DMS53 treated with DMSO at 0.1 percent for 48 hours (cell line): ENCODE measurements around the gene ZDHHC13.

Experiments used
- DNase-seq: peaks from one replicate; lab custom pipeline; 2025; ENCODE audit not compliant: unreplicated experiment; lab: John Stamatoyannopoulos, UW

The ZDHHC13 gene

DNA sequence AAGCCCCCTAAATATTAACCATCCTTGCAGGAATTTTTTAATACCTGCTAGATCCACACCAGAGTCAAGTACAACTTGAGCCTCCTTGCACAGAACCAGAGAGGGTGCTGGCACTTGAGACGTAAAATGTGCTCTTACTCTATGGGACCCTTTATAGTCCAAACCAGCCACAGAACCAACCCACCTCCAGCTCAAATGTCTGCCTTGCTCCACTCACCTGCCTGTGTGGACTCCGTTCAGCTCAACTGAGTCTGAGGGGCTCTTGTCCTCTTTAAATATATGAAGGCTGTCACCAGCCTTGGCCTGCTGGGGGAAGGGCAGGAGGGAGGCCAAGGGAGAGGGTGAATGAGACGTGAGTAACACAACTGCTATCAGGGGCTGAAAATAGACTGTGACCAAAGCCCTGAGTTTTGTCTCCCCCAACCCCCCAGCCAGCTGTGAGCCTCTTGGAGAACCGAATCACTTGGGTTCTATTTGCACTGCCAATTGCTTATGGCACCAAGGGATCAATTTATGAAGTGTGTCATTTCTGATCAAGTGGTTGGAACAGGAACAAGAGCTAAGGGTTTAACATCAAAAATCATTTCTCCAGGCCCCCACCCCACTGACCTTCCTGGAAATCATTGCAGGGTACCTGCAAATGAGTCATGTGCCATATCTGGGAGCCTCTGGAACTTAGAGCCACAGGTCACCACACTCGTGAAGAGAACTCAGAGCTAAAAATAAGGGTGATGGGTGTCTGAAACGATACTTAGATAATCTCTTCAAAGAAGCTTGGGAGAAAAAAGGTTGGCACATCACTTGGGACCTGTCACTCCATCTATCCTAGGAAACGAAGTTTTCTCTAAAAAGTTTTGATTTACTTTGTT lies 85.0 kb downstream of the ZDHHC13 start, which contains the start of gene CSRP3:
CSRP3 (minus strand) TSS at position 247 of the 869 bp plus-strand sequence. CDS start 9,535 bp downstream, outside the sequence.
- DNase-seq: no peak

DNA sequence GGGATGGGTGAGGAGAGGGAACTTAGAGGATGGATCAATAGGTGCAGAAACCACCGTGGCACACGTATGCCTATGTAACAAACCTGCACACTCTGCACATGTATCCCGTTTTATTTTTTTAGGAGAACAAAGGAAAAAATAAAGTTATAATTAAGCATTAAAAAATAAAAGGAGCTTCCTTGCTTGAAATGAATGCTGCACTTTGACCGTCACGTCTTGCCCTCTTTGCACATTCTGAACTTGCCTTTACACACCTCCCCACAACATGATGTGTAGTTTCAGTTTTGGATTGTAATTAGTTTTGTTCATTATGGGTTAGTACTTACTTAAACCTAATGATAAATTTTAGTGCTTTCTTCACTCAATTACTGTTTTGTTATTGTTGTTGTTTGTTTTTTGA lies 87.9 kb downstream of the ZDHHC13 start:
- DNase-seq: no peak

DNA sequence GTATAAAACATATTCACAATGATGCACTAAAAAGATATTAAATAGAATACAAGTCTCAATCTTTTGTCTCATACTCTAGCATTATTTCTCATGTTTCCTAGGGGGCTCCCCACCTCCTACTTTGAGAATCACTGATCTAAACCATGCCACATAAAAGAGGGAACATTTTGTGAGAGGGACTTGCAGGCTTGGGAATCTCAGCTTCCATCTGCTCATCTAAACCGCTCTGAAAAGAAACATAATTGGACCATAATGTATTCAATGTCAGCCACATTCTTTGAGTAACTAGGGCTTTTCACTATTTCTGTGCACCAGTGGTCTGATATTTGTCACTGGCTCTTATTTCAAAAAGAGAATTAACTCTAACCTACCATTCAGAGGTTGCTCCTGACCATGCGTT lies 91.2 kb downstream of the ZDHHC13 start:
- DNase-seq: no peak

DNA sequence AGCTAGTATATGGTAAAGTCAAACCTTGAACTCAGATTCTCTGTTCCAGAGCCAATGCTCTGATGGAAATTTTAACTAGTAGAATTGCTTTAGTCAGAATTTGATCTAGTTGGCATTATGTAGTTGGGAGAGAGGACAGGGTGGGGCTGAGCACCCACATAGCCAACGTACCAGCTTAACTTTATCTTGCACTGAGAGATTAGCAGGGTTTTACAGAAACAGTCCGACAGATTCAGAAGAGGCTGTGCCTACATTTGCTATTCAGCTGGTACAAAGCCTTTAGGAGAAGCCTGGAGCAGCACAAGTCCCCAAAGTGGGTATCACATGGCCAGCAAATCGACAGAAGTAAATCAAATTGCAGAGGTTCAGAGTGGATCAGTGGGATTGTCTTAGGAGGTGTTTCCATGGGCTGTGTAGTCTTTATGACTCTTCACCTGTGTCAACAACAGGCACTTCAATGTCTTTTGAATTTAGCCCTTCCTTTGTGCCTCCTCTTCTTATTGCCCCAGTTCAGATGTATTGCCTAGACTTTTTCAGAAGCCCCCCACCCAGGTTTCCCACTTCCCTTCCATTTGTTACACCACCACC lies 92.1 kb downstream of the ZDHHC13 start:
- no peak for DNase-seq

DNA sequence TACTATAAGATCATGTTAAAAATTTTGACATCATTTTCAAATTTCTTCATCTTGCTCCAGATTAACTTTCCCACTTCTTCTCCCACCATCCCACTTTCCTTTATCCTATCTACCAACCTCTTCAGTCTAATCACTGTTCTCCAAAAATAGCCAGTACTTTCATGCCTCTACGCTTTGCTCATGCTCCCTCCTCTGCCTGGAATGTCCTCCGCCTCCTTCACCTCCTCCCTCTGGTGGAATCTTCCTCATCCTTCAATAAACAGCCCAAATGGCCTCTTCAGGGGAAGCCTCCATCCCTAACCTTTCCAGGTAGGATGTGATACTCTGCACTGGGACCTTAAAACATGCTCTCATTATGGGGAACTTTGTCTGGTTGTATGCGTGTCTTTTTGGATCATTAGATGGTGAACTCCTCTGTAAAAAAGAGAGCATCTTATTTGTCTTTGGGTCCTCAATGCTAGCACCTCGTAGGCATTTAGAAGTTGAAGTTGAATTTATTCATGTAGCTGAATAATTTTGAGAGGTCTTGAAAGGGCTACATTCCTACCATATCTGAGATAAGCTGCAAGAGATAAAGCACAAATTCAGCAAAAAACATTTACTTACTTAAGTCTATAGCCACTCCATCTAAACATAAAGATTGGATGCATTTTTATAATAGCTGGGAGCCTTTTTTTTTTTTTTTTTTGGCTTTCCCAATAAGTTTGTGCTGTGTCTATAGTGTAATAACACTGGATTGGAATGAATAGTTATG lies 92.8 kb downstream of the ZDHHC13 start:
- DNase-seq: no peak

DNA sequence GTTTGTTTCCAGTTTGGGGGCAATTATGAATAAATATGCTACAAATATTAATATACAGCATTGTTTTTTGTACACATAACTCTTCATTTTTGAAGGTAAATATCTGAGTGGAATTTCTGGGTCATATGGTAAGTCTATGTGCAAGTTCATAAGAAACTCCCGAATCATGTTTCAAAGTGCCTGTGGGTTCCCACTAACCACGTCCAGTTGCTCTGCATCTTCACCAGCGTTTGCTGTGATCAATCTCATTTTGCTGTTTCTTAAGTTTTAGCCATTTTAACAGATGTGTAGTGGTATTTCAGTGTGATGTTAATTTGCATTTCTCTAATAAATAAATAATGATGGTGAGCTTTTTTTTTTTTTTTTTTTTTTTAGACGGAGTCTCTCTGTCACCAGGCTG lies 99.1 kb downstream of the ZDHHC13 start:
- no peak for DNase-seq

DNA sequence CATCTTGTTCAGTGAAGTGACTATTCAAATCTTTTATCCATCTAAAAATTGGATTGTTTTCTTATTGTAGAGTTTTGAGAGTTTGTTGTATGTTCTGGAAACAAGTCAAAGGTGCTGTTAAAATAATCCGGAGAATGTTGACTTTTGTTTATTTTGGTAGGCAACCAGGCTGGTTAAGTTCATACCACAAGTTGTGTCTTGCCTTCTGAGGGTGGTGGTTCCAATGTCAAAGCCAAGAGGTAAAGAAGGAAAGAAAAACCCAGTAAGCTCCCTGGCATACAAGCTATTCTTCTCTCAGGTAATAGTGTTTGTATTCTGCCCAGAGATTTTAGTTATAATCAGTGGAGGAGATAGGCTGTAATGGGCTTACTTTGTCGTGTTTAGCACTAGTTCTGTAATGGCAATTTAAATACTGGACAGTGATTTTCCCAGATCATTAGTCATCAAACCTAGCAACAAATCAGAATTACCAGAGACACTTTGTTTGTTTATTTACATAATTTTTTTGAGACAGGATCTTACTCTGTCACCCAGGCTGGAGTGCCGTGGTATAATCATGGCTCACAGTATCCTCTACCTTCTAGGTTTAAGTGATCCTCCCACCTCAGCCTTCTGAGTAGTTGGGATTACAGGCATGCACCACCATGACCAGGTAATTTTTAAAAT lies 99.9 kb downstream of the ZDHHC13 start:
- DNase-seq: no peak

DNA sequence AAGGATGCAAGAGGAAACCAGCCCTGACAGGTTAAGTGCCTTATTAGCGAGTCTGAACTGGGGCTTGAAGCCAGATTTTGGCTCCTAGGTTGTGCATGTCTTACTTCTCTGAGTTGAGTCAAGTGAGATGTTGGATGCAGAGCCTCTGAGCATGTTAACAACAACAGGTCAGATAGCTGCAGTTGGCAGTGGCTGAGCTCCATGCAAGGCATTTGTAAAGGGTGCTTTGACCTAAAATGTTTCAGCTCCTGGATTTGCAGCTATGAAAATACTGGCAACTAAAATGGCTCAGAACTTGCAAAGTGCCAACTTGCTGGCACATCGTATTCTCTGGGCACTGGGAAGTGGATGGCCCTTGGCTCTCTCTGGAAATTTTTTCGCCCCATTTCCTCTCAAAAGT lies 101.2 kb downstream of the ZDHHC13 start:
- DNase-seq: no peak

DNA sequence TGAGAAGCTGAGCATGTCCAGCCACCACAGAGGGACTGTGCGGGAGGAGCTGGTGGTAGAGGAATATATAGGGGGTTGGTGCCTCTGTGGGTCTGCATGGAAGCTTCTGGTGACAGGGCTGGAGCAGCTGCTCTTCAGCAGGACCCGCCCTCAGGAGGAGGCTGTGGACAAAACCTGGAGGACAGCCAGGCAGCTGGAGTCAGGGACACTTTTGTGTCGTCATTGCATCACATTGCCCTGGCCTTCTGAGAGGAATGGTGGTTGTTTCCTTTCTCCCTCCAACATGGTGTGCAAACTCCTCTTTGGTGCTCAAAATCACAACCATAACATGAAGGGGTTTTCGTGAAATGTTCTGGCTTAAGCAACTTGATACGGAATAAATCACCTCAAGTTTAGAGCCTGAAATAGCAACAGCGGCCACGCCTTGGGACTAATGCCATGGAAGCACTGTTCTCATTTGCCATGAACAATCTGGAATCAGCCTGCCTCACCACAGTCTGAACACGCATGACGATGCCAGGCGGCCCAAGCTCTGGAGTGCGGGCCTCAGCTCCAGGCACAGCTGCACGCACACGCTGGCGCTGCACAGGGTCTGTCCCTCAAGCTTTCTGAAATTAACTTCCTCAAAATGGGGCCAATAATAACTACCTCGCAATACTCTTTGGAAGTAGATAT lies 102.0 kb downstream of the ZDHHC13 start:
- no peak for DNase-seq

DNA sequence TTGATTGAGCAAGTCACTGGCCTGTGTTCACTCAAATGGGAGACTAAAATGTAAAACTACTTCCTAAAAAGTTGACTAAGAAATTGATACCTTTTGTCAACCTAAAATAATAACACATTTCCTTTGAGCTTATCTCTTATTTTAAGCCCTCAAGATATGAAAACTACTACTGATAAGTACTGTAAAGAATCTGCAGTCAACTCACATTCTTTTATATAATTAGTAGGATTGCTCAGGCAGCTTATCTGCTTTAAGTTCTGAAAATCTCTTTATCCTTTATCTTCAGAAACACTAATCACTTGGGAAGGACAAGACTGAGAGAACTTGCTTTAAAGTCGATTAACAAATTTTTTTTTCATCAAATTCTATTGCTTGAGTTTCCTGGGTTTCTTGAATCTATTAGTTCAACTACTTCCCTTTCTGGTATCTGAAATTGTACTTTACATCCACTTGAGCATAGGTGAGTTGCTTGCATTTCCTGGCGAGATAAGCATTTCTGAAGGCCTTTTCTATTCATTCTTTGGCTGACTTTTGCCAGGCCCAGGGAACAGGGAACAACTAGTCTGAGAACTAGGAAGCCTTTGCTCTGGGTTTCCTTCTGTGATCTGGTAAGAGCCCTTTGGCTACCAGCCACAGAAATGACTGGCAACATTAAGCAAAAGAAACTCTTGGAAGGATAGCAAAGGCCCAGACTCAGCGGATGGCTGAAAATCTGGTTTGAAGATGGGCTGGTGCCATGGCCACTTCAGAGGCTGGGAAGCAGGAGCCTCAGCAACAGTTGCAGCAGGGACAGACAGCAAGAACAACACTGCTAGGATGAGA lies 104.1 kb downstream of the ZDHHC13 start:
- no peak for DNase-seq

DNA sequence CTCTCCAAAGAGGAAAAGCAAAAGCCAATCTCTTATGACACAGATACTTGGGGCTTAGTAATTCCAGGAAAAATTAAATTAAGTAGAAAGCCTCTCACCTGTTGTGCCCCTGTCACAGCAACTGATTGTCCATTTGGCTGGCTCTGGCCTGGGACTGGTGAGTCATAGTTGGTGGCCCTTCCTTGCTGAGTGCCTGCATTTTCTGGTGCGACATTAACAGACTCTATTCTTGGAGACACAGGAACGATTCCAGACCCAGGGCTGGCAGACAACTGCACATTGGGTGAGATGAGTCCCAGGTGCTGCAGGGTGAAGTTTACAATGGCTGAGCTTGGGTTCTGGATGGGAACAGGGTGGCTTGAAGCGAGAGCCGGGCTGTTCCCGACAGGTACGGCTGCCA lies 108.2 kb downstream of the ZDHHC13 start:
- DNase-seq: no peak

DNA sequence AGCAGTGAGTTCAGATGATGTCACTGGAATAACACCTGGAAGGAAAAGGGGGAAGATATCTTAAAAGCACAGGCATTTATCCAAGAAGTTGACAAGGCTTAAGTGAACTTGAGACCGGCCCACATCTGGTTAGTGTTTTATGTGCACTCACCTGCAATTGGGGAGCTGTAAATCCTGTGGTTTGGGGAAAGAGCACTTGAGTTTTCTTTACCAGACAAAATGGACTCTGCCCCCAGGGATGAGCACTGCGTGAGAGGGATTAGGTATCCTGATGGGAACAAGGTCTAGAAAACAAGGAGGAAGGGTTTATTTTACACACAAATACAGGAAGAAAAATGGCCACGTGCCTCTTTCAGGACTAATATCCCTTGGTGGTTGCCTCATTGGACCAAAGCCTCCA lies 108.6 kb downstream of the ZDHHC13 start:
- DNase-seq: no peak
